Stimulated activated CD8-positive, alpha-beta memory T cell treated with anti-CD3 and anti-CD28 coated beads, Interleukin-15, amount 100 ng/mL, for 4 hours (primary cell): ENCODE data around the gene UNC119B.
A peak's percentile ranks its signal among the peaks of the same experiment; 100 is the strongest.
"Not testable (repeated sequence)": the region's sequence is repeated elsewhere in the genome, so short reads cannot be mapped to it uniquely, and the experiment has no call there.

Source experiments
- DNase-seq, 2 donors: peaks; one replicate each; pipeline ENCODE4 v3.0.0-alpha.2; 2020; ENCODE audit warnings: low read depth in 2 of 2

Gene UNC119B

GRCh38 chr12:120710031-120710804 lies at the start of gene UNC119B:
Gene UNC119B (plus strand): TSS chr12:120710458. CDS start chr12:120710475, 17 bp downstream.
- DNase-seq, result peak; percentile 48 to 61

DNA sequence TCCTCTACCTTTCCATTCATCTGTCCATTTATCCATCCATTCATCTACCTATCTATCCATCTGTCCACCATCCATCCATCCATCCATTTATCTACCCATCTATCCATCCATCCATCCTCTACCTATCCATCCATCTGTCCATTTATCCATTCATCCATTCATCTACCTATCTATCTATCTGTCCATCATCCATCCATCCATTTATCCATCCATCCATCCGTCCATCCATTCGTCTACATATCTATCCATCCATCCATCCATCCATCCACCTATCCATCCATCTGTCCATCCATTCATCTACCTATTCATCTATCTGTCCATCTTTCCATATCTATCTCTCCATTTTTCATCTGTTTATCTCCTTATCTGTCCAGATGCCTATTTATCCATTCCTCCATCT lies 48.8 kb upstream of the UNC119B start:
- DNase-seq, result no peak

DNA sequence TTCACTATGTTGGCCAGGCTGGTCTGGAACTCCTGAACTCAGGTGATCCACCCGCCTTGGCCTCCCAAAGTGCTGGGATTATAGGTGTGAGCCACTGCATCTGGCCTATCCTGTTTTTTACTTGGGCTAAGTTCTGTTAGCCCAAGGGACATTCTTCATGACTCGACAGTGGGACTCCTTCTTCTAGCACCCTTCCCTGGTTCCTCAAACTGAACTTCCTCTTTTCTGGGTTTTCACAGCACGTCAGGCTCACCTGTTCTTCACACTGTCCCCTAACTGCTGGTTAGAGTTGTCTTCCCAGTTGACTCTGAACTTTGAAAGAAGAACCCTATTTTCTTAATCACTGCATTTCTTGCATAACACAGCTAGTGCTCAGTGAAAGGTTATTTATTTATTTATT lies 47.4 kb upstream of the UNC119B start:
- no peak for DNase-seq

GRCh38 chr12:120663741-120664140 lies 46.5 kb upstream of the UNC119B start:
- DNase-seq, result no peak

DNA sequence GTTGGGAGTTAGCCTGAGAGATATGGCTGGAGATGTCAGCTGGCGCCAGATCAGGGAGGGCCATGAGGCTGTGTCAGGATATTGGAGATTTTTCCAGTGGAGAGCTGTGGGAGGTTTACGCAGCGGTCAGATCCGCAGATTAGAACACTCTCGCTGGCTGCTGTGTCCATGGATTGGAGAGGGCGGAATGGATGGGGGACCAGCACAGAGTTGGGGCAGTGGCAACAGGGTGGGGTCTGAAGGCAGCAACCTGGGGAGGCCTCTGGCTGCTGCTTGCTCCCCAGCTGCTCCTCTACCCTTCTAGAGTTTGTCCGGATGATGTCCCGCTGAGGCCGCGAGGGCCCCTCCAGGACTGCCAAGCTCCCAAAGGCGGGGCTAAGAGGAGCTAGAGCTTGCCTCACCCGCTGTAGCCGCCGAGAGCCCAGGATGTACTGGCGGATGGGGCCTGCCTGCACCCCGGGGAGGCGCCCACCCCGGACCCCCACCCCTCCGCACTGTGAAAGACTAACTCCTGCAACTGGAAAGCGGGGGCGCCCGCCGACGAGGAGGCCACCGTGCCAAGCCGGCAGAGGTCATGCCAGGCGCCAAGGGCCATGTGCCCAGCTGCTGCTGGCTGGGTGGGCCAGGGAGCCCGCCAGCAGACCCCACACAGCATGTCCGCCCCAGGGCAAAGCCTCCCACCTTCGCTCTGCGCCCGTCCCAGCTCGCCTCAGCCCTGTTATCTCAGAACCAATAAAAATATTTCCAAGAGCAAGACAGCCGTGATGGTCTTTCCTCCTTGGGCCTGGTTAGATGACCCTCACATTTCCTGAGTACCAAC lies 43.5 kb upstream of the UNC119B start:
- DNase-seq, result no peak

DNA sequence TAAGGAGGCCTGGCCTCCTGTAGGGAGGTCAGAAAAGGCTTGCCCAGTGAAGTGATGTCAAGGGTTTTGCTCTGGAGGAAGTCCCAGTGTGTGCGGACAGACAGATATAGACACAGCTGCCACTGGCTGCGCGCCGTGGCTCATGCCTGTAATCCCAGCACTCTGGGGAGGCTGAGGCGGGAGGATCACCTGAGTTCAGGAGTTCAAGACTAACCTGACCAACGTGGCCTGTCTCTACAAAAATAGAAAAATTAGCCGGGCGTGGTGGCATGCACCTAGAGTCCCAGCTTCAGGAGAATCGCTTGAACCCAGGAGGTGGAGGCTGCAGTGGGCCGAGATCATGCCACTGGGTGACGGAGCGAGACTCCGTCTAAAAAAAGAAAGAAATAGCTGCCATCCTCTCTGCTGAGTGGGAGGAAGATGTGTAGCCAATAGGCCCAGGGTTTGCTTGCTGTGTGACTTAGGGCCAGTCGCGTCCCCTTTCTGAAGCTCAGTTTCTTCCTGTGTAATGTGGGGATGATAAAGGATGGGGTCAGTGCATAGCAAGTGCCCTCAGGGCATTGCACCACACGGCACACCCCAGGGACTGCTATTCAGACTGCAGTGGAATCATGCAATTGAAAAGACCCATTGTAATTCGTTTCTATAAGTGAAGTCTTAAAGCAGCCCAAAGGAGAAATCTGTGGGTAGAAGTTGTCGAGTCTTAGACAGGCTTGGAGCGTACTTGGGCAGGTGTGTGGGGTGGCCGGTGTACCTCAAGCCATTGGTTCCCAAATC lies 42.0 kb upstream of the UNC119B start:
- DNase-seq, result no peak

- no peak for DNase-seq
Measured at GRCh38 chr12:120668868-120669840, 41.1 kb upstream of the UNC119B start.

DNA sequence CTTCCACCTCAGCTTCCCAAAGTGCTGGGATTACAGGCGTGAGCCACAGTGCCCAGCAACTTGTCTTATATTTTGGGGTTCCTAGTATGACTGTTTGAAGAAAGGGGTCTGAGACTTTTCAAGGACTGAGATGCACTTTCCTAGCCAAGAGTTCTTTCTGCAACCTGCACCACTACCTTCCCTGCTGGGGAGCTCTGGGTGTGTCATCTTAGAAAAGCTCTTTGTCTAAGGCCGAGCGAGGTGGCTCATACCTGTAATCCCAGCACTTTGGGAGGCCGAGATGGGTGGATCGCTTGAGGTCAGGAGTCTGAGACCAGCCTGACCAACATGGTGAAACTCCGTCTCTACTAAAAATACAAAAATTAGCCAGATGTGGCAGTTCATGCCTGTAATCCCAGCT lies 40.0 kb upstream of the UNC119B start:
- not testable (repeated sequence) for DNase-seq

DNA sequence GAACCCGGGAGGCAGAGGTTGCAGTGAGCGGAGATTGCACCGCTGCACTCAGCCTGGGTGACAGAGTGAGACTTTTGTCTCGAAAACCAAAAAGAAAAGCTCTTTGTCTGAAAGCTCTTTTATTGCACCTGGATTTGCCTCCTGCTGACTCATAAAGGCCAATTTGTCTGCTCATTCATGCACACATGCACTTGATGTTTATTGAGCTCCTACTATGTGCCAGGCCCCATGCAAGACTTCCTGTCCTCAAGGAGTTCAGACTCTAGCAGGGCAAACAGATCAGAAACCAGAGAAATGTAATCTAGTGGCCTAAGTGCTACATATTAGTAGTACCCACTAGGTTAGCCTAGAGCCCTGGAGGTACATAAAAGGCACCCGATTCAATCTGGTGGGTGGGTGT lies 39.6 kb upstream of the UNC119B start:
- DNase-seq, result no peak

- DNase-seq, result no peak
Measured at GRCh38 chr12:120674097-120674636, 36.1 kb upstream of the UNC119B start.

GRCh38 chr12:120677765-120678473 lies 32.3 kb upstream of the UNC119B start:
- DNase-seq, result no peak

- DNase-seq, result no peak
Measured at GRCh38 chr12:120678572-120678971, 31.7 kb upstream of the UNC119B start.

DNA sequence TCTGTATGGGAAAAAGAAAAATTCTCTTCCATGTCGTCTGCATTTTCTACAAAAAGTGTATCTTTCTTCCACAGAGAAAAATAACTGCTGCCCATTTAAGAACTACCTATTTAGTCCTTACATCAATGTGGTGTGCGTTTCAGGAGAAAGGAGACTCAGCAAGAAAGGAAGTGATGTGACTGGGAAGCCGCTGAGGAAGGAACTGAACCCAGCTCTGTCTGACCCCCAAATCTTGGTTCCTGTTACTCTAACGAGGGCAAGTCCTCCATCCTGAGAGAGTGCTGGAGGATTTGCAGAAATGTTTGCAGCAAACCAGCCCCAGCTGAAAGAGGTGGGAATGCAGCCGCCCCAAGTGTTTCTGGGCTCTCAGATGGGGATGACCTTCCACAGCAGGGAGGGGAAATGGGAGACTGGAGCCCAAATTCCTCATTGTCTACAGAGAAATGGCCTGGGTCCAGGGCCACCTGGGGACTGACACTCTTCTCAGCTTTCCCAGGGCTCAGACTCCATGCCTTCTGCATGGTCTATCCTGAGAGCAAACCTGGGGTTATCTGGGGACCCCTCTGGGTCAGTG lies 30.0 kb upstream of the UNC119B start:
- DNase-seq, result no peak

DNA sequence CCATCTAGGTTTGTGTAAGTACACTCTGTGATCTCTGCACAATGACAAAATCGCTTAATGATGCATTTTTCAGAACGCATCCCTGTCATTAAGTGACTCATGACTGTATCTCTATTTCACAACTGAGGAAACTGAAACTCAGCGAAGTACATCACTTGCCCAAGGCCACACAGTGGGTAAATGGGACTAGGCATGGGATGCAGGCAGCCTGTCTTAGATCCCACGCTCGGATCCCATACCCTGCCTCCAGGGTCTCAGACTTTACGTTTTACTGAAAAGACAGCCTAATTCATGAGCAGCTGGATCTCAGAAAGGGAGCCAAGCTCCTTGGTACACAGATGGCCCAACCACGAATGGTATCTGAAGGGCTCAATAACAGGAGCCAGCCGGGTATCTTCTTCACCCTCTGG lies 25.7 kb upstream of the UNC119B start:
- no peak for DNase-seq

GRCh38 chr12:120685522-120685921 lies 24.7 kb upstream of the UNC119B start:
- no peak for DNase-seq

DNA sequence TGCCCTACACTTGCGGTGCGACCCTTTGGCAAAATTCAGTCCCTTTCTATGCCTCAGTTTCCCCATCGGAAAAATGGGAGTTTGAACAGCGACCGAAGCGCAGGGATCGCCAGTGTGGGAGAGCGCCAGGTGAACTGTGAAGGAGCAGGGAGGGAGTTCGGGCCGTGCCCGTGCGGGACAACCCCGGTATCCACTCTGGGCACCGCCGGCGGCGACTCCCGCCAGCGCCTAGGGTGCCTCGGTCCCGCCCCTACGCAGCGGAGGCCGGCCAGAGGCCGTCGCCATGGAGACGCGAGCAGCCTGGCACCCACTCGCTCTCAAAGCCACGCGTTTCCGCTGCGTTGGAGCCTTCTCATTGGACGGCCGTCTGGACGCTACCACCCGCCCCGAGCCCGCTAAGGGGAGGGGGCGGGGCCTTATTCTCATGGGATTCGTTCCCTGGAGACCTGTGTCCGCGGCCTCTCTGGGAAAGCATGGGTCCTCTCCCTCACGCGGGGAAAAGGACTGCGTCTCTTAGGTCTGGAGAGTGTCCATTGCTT lies 24.0 kb upstream of the UNC119B start:
- DNase-seq, result peak; percentile 95

- peak; percentile 97 to 99 for DNase-seq
Measured at GRCh38 chr12:120686690-120687577, 23.3 kb upstream of the UNC119B start, which contains the start of gene MLEC. Gene MLEC (plus strand): TSS chr12:120687149. CDS start chr12:120687297, 148 bp downstream.

DNA sequence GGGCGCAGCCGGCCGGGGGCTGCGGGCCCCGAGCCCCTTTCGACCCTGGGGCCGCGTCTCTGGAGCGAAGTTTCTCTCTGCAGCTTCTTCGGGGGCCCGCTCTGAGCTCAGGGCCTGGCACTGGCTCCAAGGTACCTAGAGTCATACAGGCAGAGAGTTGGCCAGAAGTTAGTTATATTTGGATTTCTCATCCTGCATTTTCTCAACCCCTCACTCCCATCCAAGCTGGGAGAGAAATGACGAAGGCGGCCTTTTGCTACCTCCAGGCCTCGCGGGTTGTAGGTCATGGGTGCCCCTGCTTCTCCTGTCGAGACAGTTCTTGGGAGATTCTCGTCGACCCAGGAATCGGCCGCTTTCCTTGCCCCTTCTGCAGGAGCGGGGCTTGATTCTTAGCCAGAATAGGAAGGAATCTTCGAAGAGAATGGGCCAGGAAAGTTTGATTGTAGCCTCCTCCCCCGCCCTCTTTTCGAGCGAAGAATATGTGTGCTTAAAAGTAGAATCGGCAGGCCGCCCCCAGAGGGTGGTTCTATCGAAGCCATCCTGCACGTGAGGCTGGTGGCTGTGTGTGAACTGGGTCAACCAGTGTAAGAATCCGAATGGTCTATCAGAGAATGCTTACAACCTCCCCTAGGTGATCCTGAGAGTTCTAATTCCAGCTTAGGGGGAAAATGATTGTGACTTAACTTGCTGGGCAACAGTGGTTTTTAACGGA lies 22.5 kb upstream of the UNC119B start:
- DNase-seq, result peak; percentile 14 to 18
